Stimulated activated effector memory CD8-positive, alpha-beta T cell treated with anti-CD3 and anti-CD28 coated beads, Interleukin-12 subunit alpha, Interleukin-12 subunit beta, amount 100 ng/mL, for 72 hours (primary cell): ENCODE data around the gene NAT8.
A peak's percentile ranks its signal among the peaks of the same experiment; 100 is the strongest.
"Not testable (repeated sequence)": the region's sequence is repeated elsewhere in the genome, so short reads cannot be mapped to it uniquely, and the experiment has no call there.

Experiments
- ATAC-seq: fragments of 150-1000 bp; cut with Tn5 transposase; 2 replicates; pipeline ENCODE4 v1.10.0; 2021
- DNase-seq, 2 donors: peaks; one replicate each; pipeline ENCODE4 v3.0.0; 2021 to 2022; ENCODE audit warnings: low spot score in 2 of 2
- H3K27ac Mint-ChIP-seq: one replicate; pipeline ENCODE4 v1.8.0; 2022; ENCODE audit warnings: mild to moderate bottlenecking, mixed read lengths
- H3K36me3 Mint-ChIP-seq: one replicate; pipeline ENCODE4 v1.8.0; 2022; ENCODE audit warnings: mild to moderate bottlenecking, mixed read lengths
- H3K4me1 Mint-ChIP-seq: one replicate; pipeline ENCODE4 v1.8.0; 2022; ENCODE audit warnings: mixed read lengths
- H3K4me3 Mint-ChIP-seq: one replicate; pipeline ENCODE4 v1.8.0; 2022; ENCODE audit warnings: mild to moderate bottlenecking, mixed read lengths
- H3K9me3 Mint-ChIP-seq: one replicate; pipeline ENCODE4 v1.8.0; 2022; ENCODE audit warnings: mixed read lengths

Gene NAT8, protein sequence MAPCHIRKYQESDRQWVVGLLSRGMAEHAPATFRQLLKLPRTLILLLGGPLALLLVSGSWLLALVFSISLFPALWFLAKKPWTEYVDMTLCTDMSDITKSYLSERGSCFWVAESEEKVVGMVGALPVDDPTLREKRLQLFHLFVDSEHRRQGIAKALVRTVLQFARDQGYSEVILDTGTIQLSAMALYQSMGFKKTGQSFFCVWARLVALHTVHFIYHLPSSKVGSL

GRCh38 chr2:73642338-73643018 lies at the start of gene NAT8:
TSS of gene NAT8 (minus strand) at chr2:73642422. CDS start at chr2:73641628, 794 bp downstream.
- DNase-seq (no peak), ATAC-seq (no peak)
- Mint-ChIP-seq H3K9me3 (no peaks in the 10 kb centered on the region), H3K4me3 (no peak within 1 kb of the TSS), H3K4me1 (no peaks in the 10 kb centered on the region), H3K36me3 (no peaks in the 10 kb centered on the region), H3K27ac (no peak within 1 kb of the TSS)

DNA sequence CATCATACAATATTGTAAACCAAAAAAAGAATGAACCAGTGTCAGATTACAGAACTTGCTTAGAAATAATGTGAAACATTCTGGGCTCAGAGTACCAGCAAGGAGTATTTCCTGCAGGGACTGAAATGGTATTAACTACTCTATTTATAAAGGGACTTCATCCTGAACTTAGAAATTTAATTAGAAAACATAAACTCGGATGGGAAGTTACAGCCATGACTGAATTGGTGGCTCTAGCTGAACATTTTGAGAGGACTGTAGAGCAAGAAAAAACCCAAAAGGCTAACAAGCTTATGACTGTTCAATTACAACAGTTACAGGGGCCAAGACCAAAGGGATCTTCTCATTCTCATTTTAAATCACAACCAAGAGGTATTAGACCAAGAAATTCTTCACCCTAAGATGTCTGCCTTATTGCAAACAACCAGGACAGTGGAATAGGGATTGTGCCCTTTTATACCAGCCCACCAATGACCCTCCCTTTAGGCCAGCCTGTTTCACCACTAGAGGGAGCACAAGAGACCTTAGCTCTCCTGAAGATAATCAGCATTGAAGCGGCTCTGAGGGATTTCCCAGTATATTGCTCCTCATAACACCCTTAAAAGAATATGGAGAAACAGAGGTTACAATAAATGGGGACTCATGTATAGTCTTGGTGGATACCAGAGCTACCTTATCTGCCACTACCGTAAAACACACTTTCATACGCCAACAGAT lies 48.3 kb upstream of the NAT8 start:
- H3K27ac Mint-ChIP-seq, H3K4me3 Mint-ChIP-seq, H3K4me1 Mint-ChIP-seq, H3K9me3 Mint-ChIP-seq, H3K36me3 Mint-ChIP-seq: not testable (repeated sequence)
- DNase-seq (peak in 1 of 2 donors; percentile 55), ATAC-seq (peak; percentile 84)

- not testable (repeated sequence) for ATAC-seq, H3K4me1 Mint-ChIP-seq, H3K9me3 Mint-ChIP-seq, DNase-seq, H3K4me3 Mint-ChIP-seq, H3K27ac Mint-ChIP-seq, H3K36me3 Mint-ChIP-seq
Observed at GRCh38 chr2:73688494-73688893, 46.3 kb upstream of the NAT8 start.

GRCh38 chr2:73685764-73686438 lies 43.7 kb upstream of the NAT8 start:
- H3K9me3 Mint-ChIP-seq: no peaks in the 10 kb centered on the region
- H3K4me3 Mint-ChIP-seq: no peak overlapping the region
- H3K27ac Mint-ChIP-seq: no peak overlapping the region
- no peaks in the 10 kb centered on the region for H3K36me3 Mint-ChIP-seq
- DNase-seq (no peak), ATAC-seq (no peak)
- no peaks in the 10 kb centered on the region for H3K4me1 Mint-ChIP-seq

- not testable (repeated sequence) for H3K4me3 Mint-ChIP-seq, H3K27ac Mint-ChIP-seq, H3K9me3 Mint-ChIP-seq, H3K4me1 Mint-ChIP-seq, H3K36me3 Mint-ChIP-seq, ATAC-seq, DNase-seq
Observed at GRCh38 chr2:73684905-73685304, 42.7 kb upstream of the NAT8 start.

GRCh38 chr2:73684325-73684724 lies 42.1 kb upstream of the NAT8 start:
- not testable (repeated sequence) for H3K36me3 Mint-ChIP-seq, H3K4me1 Mint-ChIP-seq, H3K4me3 Mint-ChIP-seq, DNase-seq, H3K27ac Mint-ChIP-seq, H3K9me3 Mint-ChIP-seq
- peak; percentile 75 for ATAC-seq

DNA sequence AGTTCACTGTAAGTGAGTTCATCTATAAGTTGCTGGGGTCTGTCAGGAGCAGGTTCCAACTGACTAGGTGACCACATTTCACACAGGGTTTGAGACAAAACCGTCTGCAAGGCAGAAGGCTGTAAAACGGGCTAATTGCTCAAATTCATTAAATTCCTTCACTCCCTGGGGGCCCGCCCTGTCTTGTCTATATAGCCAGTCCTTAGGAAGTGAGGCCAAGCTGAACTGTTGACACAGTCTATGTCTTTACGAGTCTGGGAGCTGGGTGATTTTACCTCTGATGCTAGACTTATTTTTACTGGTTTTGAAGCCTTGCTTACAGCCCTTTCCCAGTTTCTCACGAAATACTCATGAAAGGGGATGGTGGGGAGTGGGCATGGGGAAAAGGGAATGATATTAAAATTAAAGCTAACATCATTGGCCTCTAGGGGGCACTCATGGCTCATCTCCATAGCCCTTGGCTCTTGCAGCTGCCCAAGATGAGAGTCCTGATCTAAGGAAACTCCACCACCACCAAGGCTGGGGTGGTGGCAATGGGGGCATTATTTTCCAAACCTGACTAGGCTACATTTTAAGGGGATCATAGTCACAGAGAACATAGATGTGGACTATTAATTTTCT lies 37.8 kb upstream of the NAT8 start:
- H3K9me3 Mint-ChIP-seq, H3K36me3 Mint-ChIP-seq, H3K4me3 Mint-ChIP-seq, ATAC-seq, H3K4me1 Mint-ChIP-seq, H3K27ac Mint-ChIP-seq: not testable (repeated sequence)
- peak in 1 of 2 donors; percentile 15 for DNase-seq

DNA sequence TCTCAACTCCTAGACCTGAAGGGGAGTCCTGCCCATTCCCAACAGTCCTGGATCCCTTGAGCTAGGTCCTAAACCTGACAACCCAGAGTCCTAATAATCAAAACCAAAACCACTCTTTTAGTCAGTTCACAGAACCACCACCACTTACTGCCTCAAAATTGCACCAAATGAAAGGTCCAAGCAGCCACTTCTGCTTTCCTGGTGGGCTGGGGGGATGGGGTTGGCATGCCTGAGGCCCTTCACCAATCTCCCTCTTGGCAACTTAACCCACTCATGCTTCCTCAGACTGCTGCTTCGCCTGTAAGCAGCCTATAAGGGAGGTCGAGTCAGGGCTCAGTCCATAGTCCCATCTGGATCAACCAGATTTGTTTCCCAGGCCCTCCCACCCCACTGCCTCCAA lies 37.0 kb upstream of the NAT8 start:
- H3K36me3 Mint-ChIP-seq, H3K4me1 Mint-ChIP-seq, H3K9me3 Mint-ChIP-seq, H3K27ac Mint-ChIP-seq, ATAC-seq, DNase-seq, H3K4me3 Mint-ChIP-seq: not testable (repeated sequence)

DNA sequence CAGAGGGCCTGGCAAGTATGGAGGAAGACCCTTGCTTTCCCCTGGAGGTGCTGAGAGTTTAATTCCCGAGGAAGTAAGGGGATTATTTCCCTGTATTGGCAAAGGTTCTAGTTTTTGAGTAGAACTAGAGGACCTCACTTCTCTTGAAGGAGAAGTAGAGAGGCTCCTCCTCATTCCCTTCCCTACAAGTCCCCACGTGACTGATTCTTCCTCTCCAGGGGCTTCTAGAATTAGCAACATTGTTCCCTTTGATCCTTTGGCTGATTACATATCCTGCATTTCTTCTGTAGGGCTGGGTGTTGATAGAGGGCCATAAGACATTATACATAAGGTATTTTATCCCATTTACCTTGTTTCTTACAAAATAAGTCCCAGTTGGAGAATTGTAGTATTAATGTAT lies 35.8 kb upstream of the NAT8 start:
- ATAC-seq, H3K4me1 Mint-ChIP-seq, H3K27ac Mint-ChIP-seq, H3K9me3 Mint-ChIP-seq, H3K36me3 Mint-ChIP-seq, H3K4me3 Mint-ChIP-seq, DNase-seq: not testable (repeated sequence)

DNA sequence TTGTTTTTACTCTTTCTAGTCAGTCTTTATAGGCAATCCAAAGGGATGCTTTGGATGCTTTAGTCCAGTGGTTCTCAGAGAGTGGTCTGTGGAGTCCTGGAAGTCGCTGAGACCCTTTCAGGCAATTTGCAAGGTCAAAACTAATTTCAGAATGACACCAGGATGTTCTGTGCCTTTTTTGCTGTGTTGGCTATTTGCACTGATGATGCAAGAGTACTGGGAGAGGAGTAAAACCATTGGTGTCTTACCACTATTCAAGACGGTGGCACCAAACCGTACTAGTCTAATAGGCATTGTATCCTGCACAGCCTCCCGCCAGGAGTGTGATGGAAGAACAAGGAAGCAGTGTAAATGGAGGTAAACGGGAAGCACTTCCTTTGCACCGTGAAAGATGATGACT lies 34.0 kb upstream of the NAT8 start:
- ATAC-seq, H3K36me3 Mint-ChIP-seq, H3K4me3 Mint-ChIP-seq, H3K4me1 Mint-ChIP-seq, H3K9me3 Mint-ChIP-seq, DNase-seq, H3K27ac Mint-ChIP-seq: not testable (repeated sequence)

DNA sequence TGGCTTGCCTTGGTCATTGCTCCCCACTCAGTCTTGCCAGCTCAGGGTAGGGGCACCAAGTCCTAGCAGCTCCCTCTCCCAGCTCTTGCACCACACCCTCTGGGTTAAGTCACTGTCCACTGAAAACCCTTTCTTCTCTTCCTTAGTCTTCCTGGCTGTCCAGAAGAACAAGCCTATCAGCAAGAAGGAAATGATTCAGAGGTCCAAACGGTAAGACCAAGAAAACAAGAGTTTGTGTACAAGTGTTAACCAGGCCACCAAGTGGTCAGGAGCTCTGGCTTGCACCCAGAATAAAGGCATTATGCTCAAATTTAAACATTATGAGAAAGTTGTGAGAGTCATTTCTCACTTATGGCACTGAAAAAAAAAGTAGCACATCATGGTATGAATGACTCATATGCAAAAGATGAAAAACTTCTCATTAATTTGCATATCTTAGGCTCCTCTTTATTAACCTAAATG lies 32.5 kb upstream of the NAT8 start:
- H3K4me3 Mint-ChIP-seq, H3K4me1 Mint-ChIP-seq, H3K27ac Mint-ChIP-seq, H3K36me3 Mint-ChIP-seq, H3K9me3 Mint-ChIP-seq, DNase-seq: not testable (repeated sequence)
- peak; percentile 47 for ATAC-seq

DNA sequence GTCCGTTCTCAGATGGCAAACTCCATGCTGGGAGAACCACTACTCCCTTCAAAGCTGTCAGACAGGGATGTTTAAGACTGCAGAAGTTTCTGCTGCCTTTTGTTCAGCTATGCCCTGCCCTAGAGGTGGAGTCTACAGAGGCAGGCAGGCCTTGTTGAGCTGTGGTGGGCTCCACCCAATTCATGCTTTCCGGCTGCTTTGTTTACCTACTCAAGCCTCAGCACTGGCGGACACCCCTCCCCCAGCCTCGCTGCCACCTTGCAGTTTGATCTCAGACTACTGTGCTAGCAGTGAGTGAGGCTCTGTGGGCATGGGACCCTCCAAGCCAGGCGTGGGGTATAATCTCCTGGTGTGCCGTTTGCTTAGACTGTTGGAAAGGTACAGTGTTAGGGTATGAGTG lies 27.8 kb upstream of the NAT8 start:
- H3K4me1 Mint-ChIP-seq, DNase-seq, ATAC-seq, H3K27ac Mint-ChIP-seq, H3K36me3 Mint-ChIP-seq, H3K9me3 Mint-ChIP-seq, H3K4me3 Mint-ChIP-seq: not testable (repeated sequence)

GRCh38 chr2:73667239-73667638 lies 25.0 kb upstream of the NAT8 start:
- not testable (repeated sequence) for H3K27ac Mint-ChIP-seq, H3K9me3 Mint-ChIP-seq, ATAC-seq, H3K4me1 Mint-ChIP-seq, H3K36me3 Mint-ChIP-seq, DNase-seq, H3K4me3 Mint-ChIP-seq

GRCh38 chr2:73654175-73654574 lies 12.0 kb upstream of the NAT8 start:
- H3K27ac Mint-ChIP-seq: no peak overlapping the region
- H3K4me1 Mint-ChIP-seq: no peaks in the 10 kb centered on the region
- H3K9me3 Mint-ChIP-seq: no peaks in the 10 kb centered on the region
- DNase-seq: no peak
- H3K4me3 Mint-ChIP-seq: no peak overlapping the region
- no peaks in the 10 kb centered on the region for H3K36me3 Mint-ChIP-seq
- no peak for ATAC-seq

DNA sequence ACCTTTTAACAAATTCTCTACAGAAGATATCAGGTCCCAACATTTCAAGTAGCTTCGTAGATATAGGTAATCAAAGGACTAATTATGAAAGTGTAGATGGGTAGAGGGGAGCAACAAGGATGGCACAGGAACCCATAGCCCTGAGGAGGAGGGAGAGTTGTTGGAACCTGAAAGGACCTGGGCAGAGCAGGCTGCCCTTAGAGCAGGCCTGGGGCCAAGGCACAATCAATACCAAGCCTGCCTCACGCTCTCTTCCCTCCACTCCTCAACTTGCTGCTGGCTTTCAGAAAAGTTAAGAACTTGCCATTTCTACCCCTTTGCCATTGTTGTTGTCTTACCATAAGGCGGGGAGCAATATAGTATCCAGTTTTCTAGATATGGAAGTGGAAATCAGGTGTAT lies 10.1 kb upstream of the NAT8 start:
- Mint-ChIP-seq H3K4me1 (no peaks in the 10 kb centered on the region), H3K9me3 (no peaks in the 10 kb centered on the region), H3K36me3 (no peaks in the 10 kb centered on the region), H3K27ac (no peak overlapping the region), H3K4me3 (no peak overlapping the region)
- DNase-seq: no peak
- no peak for ATAC-seq
